BE2C (cell line): ENCODE measurements around the gene TMEM186.
"Not testable (repeated sequence)": the region's sequence is repeated elsewhere in the genome, so short reads cannot be mapped to it uniquely, and the experiment has no call there.

Source experiments
- DNase-seq: peaks from one replicate; pipeline ENCODE4 v3.0.0-alpha.2; 2020
- H3K27me3 ChIP-seq: fragments of 250-450 bp; sonication (Bioruptor Pico); 2 replicates; pipeline ENCODE4 v1.5.1; 2020; ENCODE audit warnings: mild to moderate bottlenecking
- H3K36me3 ChIP-seq: fragments of 250-450 bp; sonication (Bioruptor Pico); 2 replicates; pipeline ENCODE4 v1.5.1; 2020; ENCODE audit warnings: mild to moderate bottlenecking
- H3K4me1 ChIP-seq: fragments of 250-450 bp; sonication (Bioruptor Pico); 2 replicates; pipeline ENCODE4 v1.5.1; 2020
- H3K4me3 ChIP-seq: 2 replicates; pipeline ENCODE4 v1.5.1; 2011; ENCODE audit warnings: low read depth, low read length
- H3K9me3 ChIP-seq: fragments of 250-450 bp; sonication (Bioruptor Pico); 2 replicates; pipeline ENCODE4 v1.5.1; 2020
- TF ChIP-seq, protein P1 (sequence below): IDR thresholded peaks from 2 replicates; pipeline ENCODE4 v1.5.1; 2012; ENCODE audit warnings: mild to moderate bottlenecking, low read depth, low read length

The TMEM186 gene

DNA sequence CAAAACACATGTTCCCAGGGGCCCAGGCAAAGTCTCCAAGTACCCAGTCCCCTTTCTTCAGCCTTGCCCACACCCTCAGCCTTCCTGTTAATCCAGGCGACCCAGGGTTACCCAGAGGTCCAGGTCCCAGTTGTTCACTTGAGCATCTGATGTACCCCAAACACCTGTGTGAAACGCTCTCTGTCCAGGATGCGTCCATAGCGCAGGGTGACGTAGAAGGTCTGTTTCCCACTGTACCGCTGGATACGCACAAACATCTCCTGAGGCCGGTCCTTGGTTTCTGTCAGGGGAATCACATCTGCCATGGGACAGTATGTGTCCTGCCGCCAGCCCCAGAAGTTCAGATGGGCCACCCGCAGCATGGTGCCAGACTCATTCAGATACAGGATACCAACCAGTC is 1.6 kb downstream of the TMEM186 start:
- no peak overlapping the region for H3K4me3 ChIP-seq

DNA sequence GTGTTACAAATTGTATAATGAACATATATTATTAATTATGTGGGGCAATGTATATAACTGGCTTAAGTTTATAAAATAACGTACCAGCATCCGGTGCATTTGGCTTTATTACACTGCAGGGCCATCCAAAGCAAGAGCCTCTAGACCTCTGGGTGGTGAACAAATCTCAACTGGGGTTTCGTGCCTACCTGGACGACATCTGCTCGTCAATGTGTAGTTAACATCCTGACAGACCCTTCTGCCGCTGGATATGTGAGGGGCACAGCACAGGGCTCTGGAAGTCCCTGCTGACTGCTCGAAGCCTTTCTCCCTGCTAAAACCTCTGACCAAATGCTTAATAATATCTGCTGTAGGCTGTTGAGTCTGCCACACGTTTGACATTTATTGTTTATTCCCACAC is 2.3 kb downstream of the TMEM186 start:
- no peak overlapping the region for H3K4me3 ChIP-seq
- peaks cover 6% of the 10 kb centered on the region; the same call in 1 of the 2 replicates for H3K36me3 ChIP-seq
- H3K27me3 ChIP-seq: no peaks in the 10 kb centered on the region
- no peaks in the 10 kb centered on the region for H3K4me1 ChIP-seq
- no peaks in the 10 kb centered on the region for H3K9me3 ChIP-seq
- TF ChIP-seq, protein P1, sequence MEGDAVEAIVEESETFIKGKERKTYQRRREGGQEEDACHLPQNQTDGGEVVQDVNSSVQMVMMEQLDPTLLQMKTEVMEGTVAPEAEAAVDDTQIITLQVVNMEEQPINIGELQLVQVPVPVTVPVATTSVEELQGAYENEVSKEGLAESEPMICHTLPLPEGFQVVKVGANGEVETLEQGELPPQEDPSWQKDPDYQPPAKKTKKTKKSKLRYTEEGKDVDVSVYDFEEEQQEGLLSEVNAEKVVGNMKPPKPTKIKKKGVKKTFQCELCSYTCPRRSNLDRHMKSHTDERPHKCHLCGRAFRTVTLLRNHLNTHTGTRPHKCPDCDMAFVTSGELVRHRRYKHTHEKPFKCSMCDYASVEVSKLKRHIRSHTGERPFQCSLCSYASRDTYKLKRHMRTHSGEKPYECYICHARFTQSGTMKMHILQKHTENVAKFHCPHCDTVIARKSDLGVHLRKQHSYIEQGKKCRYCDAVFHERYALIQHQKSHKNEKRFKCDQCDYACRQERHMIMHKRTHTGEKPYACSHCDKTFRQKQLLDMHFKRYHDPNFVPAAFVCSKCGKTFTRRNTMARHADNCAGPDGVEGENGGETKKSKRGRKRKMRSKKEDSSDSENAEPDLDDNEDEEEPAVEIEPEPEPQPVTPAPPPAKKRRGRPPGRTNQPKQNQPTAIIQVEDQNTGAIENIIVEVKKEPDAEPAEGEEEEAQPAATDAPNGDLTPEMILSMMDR: no peak
- no peak for DNase-seq

More for the DNA sequence above, 1.6 kb downstream of the TMEM186 start:
- H3K4me1 ChIP-seq: no peaks in the 10 kb centered on the region
- no peaks in the 10 kb centered on the region for H3K27me3 ChIP-seq
- no peak for DNase-seq
- H3K36me3 ChIP-seq: peaks cover 6% of the 10 kb centered on the region
- no peaks in the 10 kb centered on the region for H3K9me3 ChIP-seq
- TF ChIP-seq, protein P1: no peak

DNA sequence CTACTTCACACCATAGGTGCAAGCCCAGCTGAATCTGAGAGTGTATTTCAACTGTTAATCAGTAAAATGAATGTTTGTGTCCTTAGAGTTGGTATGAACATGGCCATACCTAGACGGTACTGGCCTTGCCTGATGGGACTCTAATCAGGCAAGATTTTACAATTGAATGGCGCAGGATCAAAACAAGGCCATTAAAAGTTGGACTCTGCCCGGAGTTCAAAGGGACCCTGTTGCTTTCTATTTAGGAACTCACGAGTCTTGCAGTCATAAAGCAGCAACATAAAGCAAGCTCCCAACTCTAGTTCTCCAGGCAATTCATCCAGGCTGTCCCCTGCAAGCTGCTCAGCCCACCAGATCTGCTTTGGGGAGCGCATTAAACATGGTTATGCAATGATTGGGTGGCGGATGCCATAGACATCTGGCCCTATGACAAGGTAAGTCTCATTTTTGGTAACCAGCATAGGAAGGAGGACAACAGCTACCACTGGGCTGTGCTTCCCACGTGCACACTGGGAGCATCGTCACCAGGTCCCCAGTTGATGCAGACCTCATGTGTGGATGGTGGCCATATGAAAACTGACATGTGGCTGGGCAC is 8.8 kb downstream of the TMEM186 start:
- TF ChIP-seq, protein P1: no peak
- no peak for DNase-seq

DNA sequence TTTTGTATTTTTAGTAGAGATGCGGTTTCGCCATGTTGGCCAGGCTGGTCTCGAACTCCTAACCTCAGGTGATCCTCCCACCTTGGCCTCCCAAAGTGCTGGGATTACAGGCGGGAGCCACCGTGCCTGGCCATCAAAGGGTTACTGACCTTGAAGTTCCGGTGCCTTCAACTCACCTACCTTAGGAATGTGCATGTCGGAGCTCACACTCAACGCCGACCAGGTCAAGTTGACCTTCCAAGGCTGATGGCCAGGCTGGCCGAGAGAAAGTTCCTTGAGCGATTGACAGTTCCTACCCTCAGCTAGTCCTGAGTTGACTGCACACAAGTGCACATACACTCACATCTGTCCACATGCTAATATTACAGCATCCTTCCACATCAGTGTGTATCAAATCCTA is 11.1 kb downstream of the TMEM186 start:
- H3K4me1 ChIP-seq, DNase-seq, H3K36me3 ChIP-seq: not testable (repeated sequence)

More for the DNA sequence above, 8.8 kb downstream of the TMEM186 start:
- no peaks in the 10 kb centered on the region for H3K9me3 ChIP-seq
- no peaks in the 10 kb centered on the region for H3K27me3 ChIP-seq
- H3K4me1 ChIP-seq: no peaks in the 10 kb centered on the region
- H3K4me3 ChIP-seq: no peak overlapping the region
- no peaks in the 10 kb centered on the region for H3K36me3 ChIP-seq

DNA sequence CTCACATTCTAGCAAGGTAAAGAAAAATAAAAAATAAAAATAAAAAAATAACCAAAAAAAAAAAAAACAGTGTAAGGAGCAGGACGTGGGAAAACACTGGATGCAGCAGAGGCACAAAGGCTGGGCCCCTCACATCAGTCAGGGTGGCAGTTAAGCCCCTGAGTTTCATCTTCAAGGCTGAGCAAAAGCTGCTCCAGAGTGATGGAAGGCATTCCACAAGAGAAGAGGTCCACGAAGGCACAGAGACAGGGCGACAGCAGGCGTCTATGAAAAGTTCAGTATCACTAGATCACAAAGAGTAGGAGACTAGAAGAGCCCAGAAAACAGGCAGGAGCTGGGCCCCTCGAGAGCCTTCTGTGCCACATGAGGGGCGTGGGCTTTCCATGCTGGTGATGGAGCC is 12.0 kb downstream of the TMEM186 start:
- Histone ChIP-seq H3K4me3 (no peak overlapping the region), H3K36me3 (no peaks in the 10 kb centered on the region)

More for the DNA sequence above, 11.1 kb downstream of the TMEM186 start:
- not testable (repeated sequence) for H3K4me3 ChIP-seq, H3K9me3 ChIP-seq, H3K27me3 ChIP-seq

DNA sequence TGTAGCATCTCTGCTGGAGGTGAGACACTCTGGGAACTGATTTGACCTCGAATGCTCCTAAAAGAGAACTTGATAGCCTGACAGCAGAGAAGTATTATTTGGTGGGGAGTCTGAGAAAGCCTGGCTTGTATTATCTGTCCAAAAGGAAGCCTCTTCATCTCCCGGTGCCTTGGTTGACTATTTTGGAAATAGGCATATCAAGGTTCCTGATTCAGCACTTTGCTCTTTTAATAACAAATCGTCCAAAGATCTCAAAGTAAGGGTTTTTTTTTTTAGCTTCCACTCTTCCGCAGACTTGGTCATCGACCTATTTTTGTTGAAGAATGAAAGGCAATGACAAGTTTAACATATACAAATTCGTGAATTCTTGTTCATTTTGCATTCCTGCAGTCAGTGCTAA is 14.8 kb downstream of the TMEM186 start:
- H3K9me3 ChIP-seq: no peaks in the 10 kb centered on the region
- DNase-seq: no peak
- TF ChIP-seq, protein P1: no peak
- no peaks in the 10 kb centered on the region for H3K36me3 ChIP-seq
- H3K4me1 ChIP-seq: no peaks in the 10 kb centered on the region
- no peak overlapping the region for H3K4me3 ChIP-seq
- no peaks in the 10 kb centered on the region for H3K27me3 ChIP-seq

More for the DNA sequence above, 12.0 kb downstream of the TMEM186 start:
- Histone ChIP-seq H3K9me3 (no peaks in the 10 kb centered on the region), H3K4me1 (no peaks in the 10 kb centered on the region), H3K27me3 (no peaks in the 10 kb centered on the region)
- TF ChIP-seq, protein P1: no peak
- no peak for DNase-seq
